ENCODE results near the gene DNASE2.

- TF ChIP-seq CTCF (IDR thresholded peaks at IDR 0.05; ENCODE audit: low read length) (peak; percentile 77), EZH2 (optimal IDR thresholded peaks at IDR 0.05; ENCODE audit: low read depth, low read length) (no peak), EZH2phosphoT487 (IDR thresholded peaks at IDR 0.05; ENCODE audit: low read length) (no peak)
Observed at GRCh38 chr19:12884926-12885748, 3.9 kb upstream of the DNASE2 start.
